ENCODE data around the gene TMEM35B.
"Not testable (repeated sequence)": the region's sequence is repeated elsewhere in the genome, so short reads cannot be mapped to it uniquely, and the experiment has no call there.

Gene TMEM35B

DNA sequence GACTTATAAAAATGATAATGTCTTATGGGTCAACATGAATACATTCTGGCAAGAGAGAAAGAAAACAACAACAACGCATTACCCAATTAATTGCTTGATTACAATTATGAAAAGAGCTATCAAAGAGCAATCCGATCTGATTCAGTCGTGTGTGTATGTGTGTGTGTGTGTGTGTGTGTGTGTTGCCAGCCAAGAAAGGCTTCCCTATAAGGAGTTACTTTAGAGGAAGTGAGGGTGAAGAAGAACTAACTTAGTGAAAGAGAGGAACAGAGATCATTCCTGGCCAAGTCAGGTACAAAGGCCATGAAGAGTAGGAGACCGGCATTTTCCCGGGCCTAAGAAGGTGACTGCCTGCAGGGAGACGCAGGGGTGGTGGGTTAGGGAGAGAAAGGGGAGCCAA is 9.4 kb downstream of the TMEM35B start:
- no peak for DNase-seq

DNA sequence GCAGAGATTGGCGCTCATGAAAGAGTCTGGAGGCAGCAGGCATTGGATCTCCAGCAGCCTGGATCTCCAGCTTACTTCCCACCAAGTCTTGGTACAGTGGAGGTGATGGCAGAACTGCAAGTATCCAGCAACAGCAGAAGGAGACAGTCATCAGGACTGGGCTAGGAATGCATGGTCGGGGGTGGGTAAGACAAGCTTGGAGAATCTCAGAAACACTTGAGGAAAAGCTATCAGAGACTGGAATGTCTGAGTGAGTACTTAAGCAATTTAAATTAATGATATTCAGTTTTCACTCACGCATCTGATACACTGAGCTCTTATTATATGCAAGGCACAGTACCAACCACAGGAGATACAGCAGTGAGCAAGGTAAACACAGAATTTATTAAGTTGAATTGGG is 9.8 kb downstream of the TMEM35B start:
- DNase-seq: no peak

- no peak for DNase-seq
Measured at GRCh38 chr1:34974626-34975025, 10.5 kb downstream of the TMEM35B start.

GRCh38 chr1:34973326-34973725 is 11.8 kb downstream of the TMEM35B start:
- DNase-seq: no peak

DNA sequence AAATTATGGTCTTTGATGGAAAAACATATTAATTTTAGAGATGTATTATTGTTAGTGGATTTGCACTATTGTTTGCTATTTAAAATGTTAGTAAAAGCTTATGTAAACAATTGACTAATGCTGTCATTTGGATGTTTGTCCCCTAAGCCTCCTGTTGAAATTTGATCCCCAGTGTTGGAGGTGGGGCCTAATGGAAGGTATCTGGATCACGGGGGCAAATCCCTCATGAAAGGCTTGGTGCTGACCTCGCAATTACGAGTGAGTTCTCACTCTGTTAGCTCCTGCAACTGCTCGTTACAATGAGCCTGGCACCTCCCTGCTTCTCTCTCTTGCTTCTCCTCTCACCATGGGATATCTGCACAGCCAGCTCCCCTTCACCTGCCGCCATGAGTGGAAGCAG is 14.3 kb downstream of the TMEM35B start:
- no peak for DNase-seq

- DNase-seq: no peak
Measured at GRCh38 chr1:34970220-34970735, 14.9 kb downstream of the TMEM35B start.

DNA sequence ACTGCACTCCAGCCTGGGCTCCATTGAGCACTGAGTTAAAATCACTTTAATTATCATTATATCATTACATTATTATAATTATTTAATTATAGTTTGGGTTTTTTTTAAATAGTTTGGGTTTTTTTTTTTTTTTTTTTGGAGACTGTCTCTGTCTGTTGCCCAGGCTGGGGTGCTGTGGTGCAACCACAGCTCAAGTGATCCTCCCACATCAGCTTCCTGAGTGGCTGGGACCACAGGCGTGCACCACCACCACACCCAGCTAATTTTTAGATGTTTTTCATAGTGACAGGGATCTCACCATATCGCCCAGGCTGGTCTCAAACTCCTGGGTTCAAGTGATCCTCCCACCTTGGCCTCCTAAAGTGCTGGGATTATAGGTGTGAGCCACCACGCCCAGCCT is 16.9 kb downstream of the TMEM35B start:
- DNase-seq: not testable (repeated sequence)

DNA sequence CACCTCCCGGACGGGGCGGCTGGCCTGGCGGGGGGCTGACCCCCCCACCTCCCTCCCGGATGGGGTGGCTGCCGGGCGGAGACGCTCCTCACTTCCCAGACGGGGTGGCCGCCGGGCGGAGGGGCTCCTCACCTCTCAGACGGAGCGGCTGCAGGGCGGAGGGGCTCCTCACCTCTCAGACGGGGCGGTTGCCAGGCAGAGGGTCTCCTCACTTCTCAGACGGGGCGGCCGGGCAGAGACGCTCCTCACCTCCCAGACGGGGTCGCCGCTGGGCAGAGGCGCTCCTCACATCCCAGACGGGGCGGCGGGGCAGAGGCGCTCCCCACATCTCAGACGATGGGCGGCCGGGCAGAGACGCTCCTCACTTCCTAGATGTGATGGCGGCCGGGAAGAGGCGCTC is 17.5 kb downstream of the TMEM35B start:
- not testable (repeated sequence) for DNase-seq

GRCh38 chr1:34965597-34965996 is 19.6 kb downstream of the TMEM35B start:
- no peak for DNase-seq

- no peak for DNase-seq
Measured at GRCh38 chr1:34950428-34950827, 34.7 kb downstream of the TMEM35B start.

DNA sequence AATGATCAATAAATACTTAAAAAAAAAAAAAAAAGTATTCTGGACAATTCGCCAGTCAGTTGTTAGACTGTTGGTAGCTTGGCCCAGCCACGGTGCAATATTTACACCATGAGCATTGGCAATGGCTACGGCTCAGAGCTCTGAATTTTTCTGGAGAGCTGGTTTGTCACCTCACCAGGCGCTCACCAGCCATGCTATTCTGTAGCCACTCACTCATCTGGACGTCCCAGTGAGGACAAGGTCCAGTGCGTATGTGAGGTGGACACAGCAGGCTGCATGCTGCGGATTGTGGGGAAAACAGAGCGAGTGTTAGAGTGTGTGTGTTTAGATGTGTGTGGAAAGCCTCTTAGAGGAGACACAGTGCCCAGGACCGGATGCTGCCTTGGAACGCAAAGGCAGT is 36.4 kb downstream of the TMEM35B start:
- not testable (repeated sequence) for DNase-seq

- not testable (repeated sequence) for DNase-seq
Measured at GRCh38 chr1:34947641-34948314, 37.4 kb downstream of the TMEM35B start.

DNA sequence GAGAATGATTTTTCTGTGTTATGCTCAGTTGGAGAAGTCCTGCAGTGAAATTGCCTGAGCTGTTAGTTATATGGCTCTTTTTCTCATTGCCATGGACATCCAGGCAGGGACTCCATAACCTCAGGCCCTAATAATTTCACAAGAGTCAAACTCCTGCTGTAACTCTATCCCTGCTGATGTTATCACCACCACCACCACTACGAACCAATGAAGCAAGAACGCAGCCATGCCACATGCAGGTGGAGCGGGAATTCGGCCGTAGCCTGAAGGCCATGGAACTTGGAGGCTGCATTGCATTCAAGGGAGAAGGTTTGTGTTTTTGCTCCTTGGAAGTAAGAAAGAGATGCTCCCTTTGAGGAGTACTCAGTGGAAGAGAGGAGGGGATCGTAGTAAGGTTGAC is 38.9 kb downstream of the TMEM35B start:
- no peak for DNase-seq

GRCh38 chr1:34941798-34942197 is 43.3 kb downstream of the TMEM35B start:
- not testable (repeated sequence) for DNase-seq
